Measurements from ENCODE around the gene TRAPPC3L.

The TRAPPC3L gene

GRCh38 chr6:116542426-116542825 lies 3.1 kb downstream of the TRAPPC3L start:
- FAIRE-seq (no peak), DNase-seq (ENCODE audit: insufficient read length, low spot score) (no peak)
- TF ChIP-seq POLR2A (IDR thresholded peaks at IDR 0.05; ENCODE audit: low read depth, low read length) = no peak

- DNase-seq (ENCODE audit: insufficient read length, low spot score) (no peak), FAIRE-seq (no peak)
- TF ChIP-seq POLR2A (IDR thresholded peaks at IDR 0.05; ENCODE audit: low read depth, low read length) = no peak
These were observed 9.3 kb downstream of the TRAPPC3L start for GRCh38 chr6:116536216-116536621.

- FAIRE-seq (no peak), DNase-seq (ENCODE audit: insufficient read length, low spot score) (no peak)
These were observed 10.4 kb downstream of the TRAPPC3L start for GRCh38 chr6:116535109-116535508.

GRCh38 chr6:116533233-116533957 lies 12.1 kb downstream of the TRAPPC3L start:
- FAIRE-seq (no peak), DNase-seq (ENCODE audit: insufficient read length, low spot score) (no peak)

More at GRCh38 chr6:116535109-116535508, 10.4 kb downstream of the TRAPPC3L start:
- no peak for TF ChIP-seq POLR2A (IDR thresholded peaks at IDR 0.05; ENCODE audit: low read depth, low read length)

GRCh38 chr6:116531675-116532570 lies 13.6 kb downstream of the TRAPPC3L start:
- DNase-seq (ENCODE audit: insufficient read length, low spot score) = no peak
- no peak for FAIRE-seq
- no peak for TF ChIP-seq POLR2A (IDR thresholded peaks at IDR 0.05; ENCODE audit: low read depth, low read length)

More at GRCh38 chr6:116533233-116533957, 12.1 kb downstream of the TRAPPC3L start:
- TF ChIP-seq POLR2A (IDR thresholded peaks at IDR 0.05; ENCODE audit: low read depth, low read length) = no peak

- FAIRE-seq (no peak), DNase-seq (ENCODE audit: insufficient read length, low spot score) (no peak)
- no peak for TF ChIP-seq POLR2A (IDR thresholded peaks at IDR 0.05; ENCODE audit: low read depth, low read length)
These were observed 15.0 kb downstream of the TRAPPC3L start for GRCh38 chr6:116530436-116530835.

- TF ChIP-seq POLR2A (IDR thresholded peaks at IDR 0.05; ENCODE audit: low read depth, low read length) = no peak
- DNase-seq (ENCODE audit: insufficient read length, low spot score) (no peak), FAIRE-seq (no peak)
These were observed 15.8 kb downstream of the TRAPPC3L start for GRCh38 chr6:116529466-116530290.

- FAIRE-seq = no peak
- TF ChIP-seq POLR2A (IDR thresholded peaks at IDR 0.05; ENCODE audit: low read depth, low read length) = no peak
These were observed 16.7 kb downstream of the TRAPPC3L start for GRCh38 chr6:116528780-116529179.

GRCh38 chr6:116528133-116528532 lies 17.4 kb downstream of the TRAPPC3L start:
- no peak for TF ChIP-seq POLR2A (IDR thresholded peaks at IDR 0.05; ENCODE audit: low read depth, low read length)
- DNase-seq (ENCODE audit: insufficient read length, low spot score) (no peak), FAIRE-seq (no peak)

More at GRCh38 chr6:116528780-116529179, 16.7 kb downstream of the TRAPPC3L start:
- no peak for DNase-seq (ENCODE audit: insufficient read length, low spot score)

GRCh38 chr6:116524236-116524635 lies 21.2 kb downstream of the TRAPPC3L start:
- DNase-seq (ENCODE audit: insufficient read length, low spot score) (no peak), FAIRE-seq (no peak)
- no peak for TF ChIP-seq POLR2A (IDR thresholded peaks at IDR 0.05; ENCODE audit: low read depth, low read length)

GRCh38 chr6:116522896-116523295 lies 22.6 kb downstream of the TRAPPC3L start:
- no peak for FAIRE-seq
- no peak for TF ChIP-seq POLR2A (IDR thresholded peaks at IDR 0.05; ENCODE audit: low read depth, low read length)
- DNase-seq (ENCODE audit: insufficient read length, low spot score) = no peak

- FAIRE-seq = no peak
These were observed 26.7 kb downstream of the TRAPPC3L start for GRCh38 chr6:116518621-116519368.

GRCh38 chr6:116515141-116515540 lies 30.3 kb downstream of the TRAPPC3L start:
- FAIRE-seq = no peak
- no peak for DNase-seq (ENCODE audit: insufficient read length, low spot score)
- no peak for TF ChIP-seq POLR2A (IDR thresholded peaks at IDR 0.05; ENCODE audit: low read depth, low read length)

More at GRCh38 chr6:116518621-116519368, 26.7 kb downstream of the TRAPPC3L start:
- no peak for TF ChIP-seq POLR2A (IDR thresholded peaks at IDR 0.05; ENCODE audit: low read depth, low read length)
- DNase-seq (ENCODE audit: insufficient read length, low spot score) = no peak

All from H54 (cell line).